ENCODE data around the gene JAGN1.
"Not testable (repeated sequence)": the region's sequence is repeated elsewhere in the genome, so short reads cannot be mapped to it uniquely, and the experiment has no call there.

JAGN1 gene

DNA sequence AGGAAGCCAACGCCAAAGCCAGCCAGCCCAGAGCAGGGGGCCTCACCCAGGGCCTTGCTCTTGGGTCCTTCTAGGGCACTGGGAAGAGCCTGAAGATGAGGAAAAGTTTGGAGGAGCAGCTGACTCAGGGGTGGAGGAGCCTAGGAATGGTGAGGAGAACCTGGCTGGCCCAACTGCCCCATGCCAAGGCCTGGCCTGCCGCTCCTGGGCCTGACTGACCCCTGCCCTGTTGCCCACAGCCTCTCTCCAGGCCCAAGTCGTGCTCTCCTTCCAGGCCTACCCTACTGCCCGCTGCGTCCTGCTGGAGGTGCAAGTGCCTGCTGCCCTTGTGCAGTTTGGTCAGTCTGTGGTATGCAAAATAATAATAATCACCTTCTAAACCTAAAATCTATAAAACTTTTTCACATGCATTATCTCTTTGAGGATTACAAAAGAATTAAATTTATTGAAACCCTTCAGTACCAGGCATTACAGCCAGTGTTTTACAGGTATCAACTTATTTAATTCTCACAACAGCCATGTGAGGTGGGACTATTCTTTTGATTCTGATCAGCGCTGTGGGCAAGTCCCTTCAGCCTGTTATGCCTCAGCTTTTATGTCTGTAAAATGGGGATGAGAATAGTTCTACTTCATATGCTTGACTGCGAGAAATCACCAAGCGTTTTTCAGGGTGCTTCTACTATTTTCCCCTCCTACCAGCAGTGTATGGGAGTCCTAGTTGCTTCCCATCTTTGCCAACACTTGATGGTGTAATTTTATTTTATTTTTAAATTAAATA, 28.0 kb downstream of the JAGN1 start:
- no peak for DNase-seq

DNA sequence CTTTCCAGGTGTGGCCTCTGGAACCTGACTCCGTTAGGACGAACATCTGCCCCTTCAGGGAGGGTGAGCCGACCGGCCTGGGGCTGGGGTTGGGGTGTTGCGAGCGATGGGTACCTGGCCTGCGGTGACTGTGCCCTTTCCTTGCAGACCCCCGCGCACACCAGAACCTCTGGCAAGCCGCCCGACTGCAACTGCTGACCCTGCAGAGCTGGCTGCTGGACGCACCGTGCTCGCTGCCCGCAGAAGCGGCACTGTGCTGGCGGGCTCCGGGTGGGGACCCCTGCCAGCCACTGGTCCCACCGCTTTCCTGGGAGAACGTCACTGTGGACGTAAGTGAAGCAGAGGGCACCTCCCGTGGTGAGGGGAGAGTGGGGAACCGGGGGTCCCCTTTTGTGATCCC, 37.7 kb downstream of the JAGN1 start:
- DNase-seq, result no peak

- no peak for DNase-seq
These were observed 40.5 kb downstream of the JAGN1 start for GRCh38 chr3:9930804-9931418.

DNA sequence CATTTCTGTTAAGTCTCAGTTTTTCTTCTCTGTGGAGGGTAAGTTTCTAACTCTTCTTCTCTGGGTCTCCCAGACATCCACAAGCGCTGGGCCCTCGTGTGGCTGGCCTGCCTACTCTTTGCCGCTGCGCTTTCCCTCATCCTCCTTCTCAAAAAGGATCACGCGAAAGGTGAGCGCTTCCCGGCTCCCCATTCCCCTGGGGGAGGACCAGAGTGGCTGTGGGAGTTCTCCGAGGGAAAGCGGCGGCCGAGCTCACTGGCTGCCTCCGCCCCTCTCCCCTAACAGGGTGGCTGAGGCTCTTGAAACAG, 42.1 kb downstream of the JAGN1 start:
- no peak for DNase-seq

DNA sequence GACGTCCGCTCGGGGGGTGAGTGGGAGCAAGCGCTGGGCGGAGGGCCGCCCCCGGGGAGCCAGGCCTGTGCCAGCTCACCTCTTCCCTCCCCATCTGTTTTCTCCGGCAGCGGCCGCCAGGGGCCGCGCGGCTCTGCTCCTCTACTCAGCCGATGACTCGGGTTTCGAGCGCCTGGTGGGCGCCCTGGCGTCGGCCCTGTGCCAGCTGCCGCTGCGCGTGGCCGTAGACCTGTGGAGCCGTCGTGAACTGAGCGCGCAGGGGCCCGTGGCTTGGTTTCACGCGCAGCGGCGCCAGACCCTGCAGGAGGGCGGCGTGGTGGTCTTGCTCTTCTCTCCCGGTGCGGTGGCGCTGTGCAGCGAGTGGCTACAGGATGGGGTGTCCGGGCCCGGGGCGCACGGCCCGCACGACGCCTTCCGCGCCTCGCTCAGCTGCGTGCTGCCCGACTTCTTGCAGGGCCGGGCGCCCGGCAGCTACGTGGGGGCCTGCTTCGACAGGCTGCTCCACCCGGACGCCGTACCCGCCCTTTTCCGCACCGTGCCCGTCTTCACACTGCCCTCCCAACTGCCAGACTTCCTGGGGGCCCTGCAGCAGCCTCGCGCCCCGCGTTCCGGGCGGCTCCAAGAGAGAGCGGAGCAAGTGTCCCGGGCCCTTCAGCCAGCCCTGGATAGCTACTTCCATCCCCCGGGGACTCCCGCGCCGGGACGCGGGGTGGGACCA, 42.6 kb downstream of the JAGN1 start:
- DNase-seq, result peak; percentile 88

- DNase-seq, result peak; percentile 97
These were observed 43.3 kb downstream of the JAGN1 start, which contains the start of gene CRELD1 for GRCh38 chr3:9933561-9934234. Gene CRELD1, plus strand, starts transcription at chr3:9933834. Its CDS starts 605 bp downstream, at chr3:9934439.

- DNase-seq, result peak; percentile 26
These were observed 43.8 kb downstream of the JAGN1 start for GRCh38 chr3:9934235-9934621.

DNA sequence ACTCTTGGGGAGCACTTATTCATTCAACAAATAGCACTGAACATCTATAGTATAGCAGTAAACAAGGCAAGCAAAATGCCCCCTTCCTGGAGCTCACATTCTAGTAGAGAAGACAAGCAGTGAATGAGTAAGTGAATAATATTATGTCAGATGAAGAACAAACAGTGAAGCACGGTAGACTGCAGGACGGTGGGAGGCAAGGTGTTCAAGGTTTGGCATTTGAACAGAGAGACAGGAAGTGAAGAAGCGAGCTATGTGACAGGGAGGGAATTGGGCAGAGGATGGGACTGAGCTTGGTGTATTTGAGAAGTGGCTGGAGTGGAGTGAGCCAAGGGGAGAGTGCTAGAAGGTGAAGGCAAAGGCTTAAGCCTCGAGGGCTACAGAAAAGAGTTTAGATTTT, 44.6 kb downstream of the JAGN1 start:
- no peak for DNase-seq

DNA sequence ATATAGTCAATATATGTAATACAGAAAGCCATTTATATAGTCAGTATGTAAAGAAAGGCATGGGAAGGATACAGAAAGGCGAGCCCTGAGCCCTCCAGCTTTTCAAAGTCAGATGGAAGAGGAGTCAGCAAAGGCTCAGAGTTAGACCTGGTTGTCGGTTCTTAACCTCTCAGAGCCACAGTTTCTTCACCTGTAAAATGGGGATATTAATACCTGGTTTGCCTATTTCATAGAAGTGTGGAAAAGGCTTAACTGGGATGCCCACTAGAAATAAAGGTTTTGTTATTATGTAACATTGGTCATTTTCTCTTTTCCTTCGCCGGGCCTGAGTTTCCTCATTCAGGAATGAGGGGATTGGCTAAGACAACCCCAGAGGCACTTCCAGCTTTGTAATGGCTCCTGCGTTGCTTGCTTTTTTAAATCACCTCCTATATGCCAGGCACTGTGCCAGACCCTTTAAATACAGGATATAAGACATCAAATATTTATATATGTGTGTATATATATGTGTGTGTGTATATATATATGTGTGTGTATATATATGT, 45.6 kb downstream of the JAGN1 start:
- no peak for DNase-seq

- DNase-seq, result no peak
These were observed 47.3 kb downstream of the JAGN1 start for GRCh38 chr3:9937486-9938238.

DNA sequence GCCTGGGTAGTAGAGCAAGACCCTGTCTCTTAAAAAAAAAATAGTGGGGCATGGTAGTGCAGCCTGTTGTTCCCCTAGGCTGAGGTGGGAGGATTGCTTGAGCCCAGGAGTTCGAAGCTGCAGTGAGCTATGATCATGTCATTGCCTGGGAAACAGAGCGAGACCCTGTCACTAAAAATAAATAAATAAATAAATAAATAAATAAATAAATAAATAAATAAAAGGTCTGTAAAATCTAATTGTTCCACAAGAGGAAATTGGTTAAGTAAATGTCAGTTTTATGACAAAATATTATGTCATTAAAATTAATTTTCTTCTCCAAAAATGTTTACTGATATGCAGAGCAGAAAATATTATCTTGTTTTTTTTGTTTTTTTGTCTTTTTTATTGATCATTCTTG, 48.6 kb downstream of the JAGN1 start:
- no peak for DNase-seq

DNA sequence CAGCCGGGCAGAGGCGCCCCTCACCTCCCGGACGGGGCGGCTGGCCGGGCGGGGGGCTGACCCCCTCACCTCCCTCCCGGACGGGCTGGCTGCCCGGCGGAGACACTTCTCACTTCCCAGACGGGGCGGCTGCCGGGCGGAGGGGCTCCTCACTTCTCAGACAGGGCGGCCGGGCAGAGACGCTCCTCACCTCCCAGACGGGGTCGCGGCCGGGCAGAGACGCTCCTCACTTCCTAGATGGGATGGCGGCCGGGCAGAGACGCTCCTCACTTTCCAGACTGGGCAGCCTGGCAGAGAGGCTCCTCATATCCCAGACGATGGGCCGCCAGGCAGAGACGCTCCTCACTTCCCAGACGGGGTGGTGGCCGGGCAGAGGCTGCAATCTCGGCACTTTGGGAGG, 49.5 kb downstream of the JAGN1 start:
- not testable (repeated sequence) for DNase-seq

DNA sequence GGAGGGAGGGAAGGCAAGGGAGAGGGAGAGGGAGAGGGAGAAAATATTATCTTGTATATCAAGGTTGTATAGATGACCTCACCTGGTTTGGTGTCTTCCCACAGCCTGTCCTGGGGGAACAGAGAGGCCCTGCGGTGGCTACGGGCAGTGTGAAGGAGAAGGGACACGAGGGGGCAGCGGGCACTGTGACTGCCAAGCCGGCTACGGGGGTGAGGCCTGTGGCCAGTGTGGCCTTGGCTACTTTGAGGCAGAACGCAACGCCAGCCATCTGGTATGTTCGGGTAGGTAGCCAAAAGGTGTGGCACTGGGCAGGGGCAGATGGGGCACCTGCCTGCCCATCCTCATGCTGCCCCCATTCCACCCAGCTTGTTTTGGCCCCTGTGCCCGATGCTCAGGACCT, 50.3 kb downstream of the JAGN1 start:
- DNase-seq, result no peak

DNA sequence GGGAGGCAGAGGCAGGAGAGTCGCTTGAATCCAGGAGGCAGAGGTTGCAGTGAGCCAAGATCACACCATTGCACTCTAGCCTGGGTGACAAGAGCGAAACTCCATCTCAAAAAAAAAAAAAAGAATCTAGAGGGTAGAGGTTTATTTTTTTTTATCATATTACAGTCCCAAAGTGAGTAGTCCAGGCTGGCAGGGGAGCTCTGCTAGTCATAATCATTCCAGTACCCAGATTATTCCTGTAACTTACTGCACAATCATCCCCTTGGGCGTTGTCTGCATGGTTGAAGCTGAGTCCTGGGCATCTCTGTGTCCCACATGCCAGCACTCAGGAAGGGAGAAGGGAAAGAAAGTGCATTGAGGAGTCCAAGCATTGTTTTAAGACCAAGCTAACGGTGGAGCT, 51.8 kb downstream of the JAGN1 start:
- DNase-seq, result no peak

DNA sequence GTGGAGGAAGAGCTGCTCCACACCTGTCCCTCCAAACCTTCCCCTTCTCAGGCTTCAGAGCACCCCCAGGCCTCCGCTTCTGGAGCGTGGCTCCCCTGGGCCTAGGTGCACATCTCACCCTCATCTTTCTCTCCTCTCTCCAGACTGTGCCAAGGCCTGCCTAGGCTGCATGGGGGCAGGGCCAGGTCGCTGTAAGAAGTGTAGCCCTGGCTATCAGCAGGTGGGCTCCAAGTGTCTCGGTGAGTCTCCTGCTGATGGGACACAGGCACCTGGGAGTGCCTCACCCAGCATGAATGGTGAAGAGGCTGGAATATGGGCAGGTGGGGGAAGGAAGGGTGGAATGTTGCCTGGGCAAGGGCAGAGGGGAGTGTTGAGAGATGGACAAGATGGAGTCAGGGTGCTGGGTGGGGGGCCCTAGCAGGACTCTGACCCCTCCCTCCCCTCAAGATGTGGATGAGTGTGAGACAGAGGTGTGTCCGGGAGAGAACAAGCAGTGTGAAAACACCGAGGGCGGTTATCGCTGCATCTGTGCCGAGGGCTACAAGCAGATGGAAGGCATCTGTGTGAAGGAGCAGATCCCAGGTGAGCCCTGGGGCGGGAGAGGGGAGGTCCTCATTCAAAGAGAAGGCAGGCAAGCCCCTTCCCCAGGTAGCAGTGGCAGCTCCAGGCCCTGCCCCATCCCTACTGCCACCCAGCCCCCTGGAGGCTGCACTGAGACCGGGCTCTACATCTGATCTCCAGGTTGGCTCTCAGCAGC, 52.7 kb downstream of the JAGN1 start:
- no peak for DNase-seq
